Brain microvascular endothelial cell (primary cell): ENCODE data around the gene SLCO4A1.

Source experiments
- DNase-seq: peaks from one replicate; pipeline ENCODE4 v3.0.0-alpha.2; 2020
- H3K27ac ChIP-seq: fragments of 250-450 bp; sonication (Bioruptor Pico); 2 replicates; pipeline ENCODE4 v1.5.1; 2020; ENCODE audit warnings: mild to moderate bottlenecking, moderate library complexity
- H3K27me3 ChIP-seq: fragments of 250-450 bp; sonication (Bioruptor Pico); replicated peaks from 2 replicates; pipeline ENCODE4 v1.5.1; 2020; ENCODE audit warnings: mild to moderate bottlenecking
- H3K36me3 ChIP-seq: fragments of 250-450 bp; sonication (Bioruptor Pico); replicated peaks from 2 replicates; pipeline ENCODE4 v1.5.1; 2020; ENCODE audit warnings: mild to moderate bottlenecking
- H3K4me3 ChIP-seq: 2 replicates; pipeline ENCODE4 v1.5.1; 2011; ENCODE audit warnings: low read depth, mild to moderate bottlenecking, control low read depth, low read length, moderate library complexity
- in situ Hi-C: cut with HindIII; loops from 2 replicates; pipeline ENCODE4 v1.10.0; 2017; ENCODE audit warnings: low sequenced_read_pairs, low pct_ligation_motif_present
- TF ChIP-seq, protein P1 (sequence below): IDR thresholded peaks from 2 replicates; pipeline ENCODE4 v1.5.1; 2011; ENCODE audit warnings: low read depth, mild to moderate bottlenecking, moderate library complexity, low read length, control low read depth, inconsistent platforms; ENCODE audit errors: missing control alignments

The SLCO4A1 gene

GRCh38 chr20:62644802-62645496 lies 2.6 kb downstream of the SLCO4A1 start:
- in situ Hi-C loops: no loop called here
- Histone ChIP-seq H3K27ac (no peak overlapping the region), H3K4me3 (no peak overlapping the region), H3K27me3 (peaks cover 24% of the 10 kb centered on the region), H3K36me3 (no peaks in the 10 kb centered on the region)
- TF ChIP-seq, protein P1, sequence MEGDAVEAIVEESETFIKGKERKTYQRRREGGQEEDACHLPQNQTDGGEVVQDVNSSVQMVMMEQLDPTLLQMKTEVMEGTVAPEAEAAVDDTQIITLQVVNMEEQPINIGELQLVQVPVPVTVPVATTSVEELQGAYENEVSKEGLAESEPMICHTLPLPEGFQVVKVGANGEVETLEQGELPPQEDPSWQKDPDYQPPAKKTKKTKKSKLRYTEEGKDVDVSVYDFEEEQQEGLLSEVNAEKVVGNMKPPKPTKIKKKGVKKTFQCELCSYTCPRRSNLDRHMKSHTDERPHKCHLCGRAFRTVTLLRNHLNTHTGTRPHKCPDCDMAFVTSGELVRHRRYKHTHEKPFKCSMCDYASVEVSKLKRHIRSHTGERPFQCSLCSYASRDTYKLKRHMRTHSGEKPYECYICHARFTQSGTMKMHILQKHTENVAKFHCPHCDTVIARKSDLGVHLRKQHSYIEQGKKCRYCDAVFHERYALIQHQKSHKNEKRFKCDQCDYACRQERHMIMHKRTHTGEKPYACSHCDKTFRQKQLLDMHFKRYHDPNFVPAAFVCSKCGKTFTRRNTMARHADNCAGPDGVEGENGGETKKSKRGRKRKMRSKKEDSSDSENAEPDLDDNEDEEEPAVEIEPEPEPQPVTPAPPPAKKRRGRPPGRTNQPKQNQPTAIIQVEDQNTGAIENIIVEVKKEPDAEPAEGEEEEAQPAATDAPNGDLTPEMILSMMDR: no peak
- DNase-seq: no peak

DNA sequence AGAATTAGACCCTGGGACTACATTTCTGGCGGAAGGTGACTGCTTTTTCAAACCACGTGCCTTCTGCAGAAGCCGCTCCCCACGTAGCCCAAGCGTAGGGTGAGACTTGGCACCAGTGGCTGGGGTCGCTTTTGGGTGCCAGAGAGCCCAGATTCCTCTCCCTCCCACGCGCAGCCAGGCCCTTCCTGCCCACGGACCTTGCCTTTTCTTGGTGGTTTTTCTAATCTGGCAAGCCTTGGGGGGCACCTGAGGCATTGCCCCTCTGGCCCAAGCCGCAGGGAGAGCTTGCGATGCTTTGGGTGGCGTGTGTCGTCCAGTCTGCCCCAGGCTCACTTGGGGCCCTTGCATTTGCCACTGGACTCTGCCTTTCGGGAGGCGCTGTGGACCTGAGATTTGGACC lies 3.3 kb downstream of the SLCO4A1 start:
- no peaks in the 10 kb centered on the region for H3K36me3 ChIP-seq
- in situ Hi-C loops: no loop called here
- H3K27ac ChIP-seq: no peak overlapping the region
- H3K27me3 ChIP-seq: peaks cover 22% of the 10 kb centered on the region
- DNase-seq: no peak
- H3K4me3 ChIP-seq: no peak overlapping the region
- TF ChIP-seq, protein P1: no peak

DNA sequence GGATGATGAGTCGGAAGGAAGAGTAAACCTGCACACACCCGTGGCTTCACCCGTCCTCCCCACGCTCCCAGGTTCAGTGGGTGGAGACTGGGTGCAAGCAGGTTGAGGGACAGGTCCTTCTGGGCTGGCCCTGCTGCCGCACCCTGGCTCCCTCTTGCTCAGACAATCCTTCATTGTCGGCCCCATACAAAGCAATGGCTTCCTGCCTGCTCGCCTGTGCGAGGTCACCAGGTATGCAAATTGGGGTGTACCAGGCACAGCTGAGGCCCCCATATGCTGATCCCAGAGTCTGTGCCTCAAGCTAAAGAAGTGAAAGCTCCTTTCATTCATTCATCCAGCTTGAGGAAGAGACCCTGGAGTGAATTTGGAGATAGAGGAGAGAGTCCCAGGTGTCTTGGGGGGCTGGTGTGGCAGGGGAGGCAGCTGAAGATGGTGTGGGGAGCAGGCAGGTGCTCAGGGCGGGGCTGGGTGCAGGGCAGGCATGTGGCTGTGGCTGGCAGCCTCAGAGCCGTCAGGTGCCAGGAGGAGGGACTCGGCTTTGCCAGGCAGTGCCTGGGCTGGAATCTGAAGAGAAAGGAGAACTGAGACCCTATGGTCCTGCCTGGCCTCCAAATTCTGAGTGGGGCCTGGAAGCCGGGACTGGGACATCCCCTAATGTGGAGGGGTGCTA lies 4.7 kb downstream of the SLCO4A1 start:
- no peak for DNase-seq
- Histone ChIP-seq H3K27ac (no peak overlapping the region), H3K36me3 (no peaks in the 10 kb centered on the region), H3K27me3 (peaks cover 8% of the 10 kb centered on the region), H3K4me3 (no peak overlapping the region)
- in situ Hi-C loops: no loop called here
- TF ChIP-seq, protein P1: no peak

- no peak overlapping the region for H3K27ac ChIP-seq
- H3K4me3 ChIP-seq: no peak overlapping the region
- TF ChIP-seq, protein P1: no peak
- H3K27me3 ChIP-seq: peaks cover 6% of the 10 kb centered on the region
- DNase-seq: no peak
- in situ Hi-C loops: no loop called here
- H3K36me3 ChIP-seq: no peaks in the 10 kb centered on the region
Observed at GRCh38 chr20:62647521-62648317, 5.4 kb downstream of the SLCO4A1 start.

DNA sequence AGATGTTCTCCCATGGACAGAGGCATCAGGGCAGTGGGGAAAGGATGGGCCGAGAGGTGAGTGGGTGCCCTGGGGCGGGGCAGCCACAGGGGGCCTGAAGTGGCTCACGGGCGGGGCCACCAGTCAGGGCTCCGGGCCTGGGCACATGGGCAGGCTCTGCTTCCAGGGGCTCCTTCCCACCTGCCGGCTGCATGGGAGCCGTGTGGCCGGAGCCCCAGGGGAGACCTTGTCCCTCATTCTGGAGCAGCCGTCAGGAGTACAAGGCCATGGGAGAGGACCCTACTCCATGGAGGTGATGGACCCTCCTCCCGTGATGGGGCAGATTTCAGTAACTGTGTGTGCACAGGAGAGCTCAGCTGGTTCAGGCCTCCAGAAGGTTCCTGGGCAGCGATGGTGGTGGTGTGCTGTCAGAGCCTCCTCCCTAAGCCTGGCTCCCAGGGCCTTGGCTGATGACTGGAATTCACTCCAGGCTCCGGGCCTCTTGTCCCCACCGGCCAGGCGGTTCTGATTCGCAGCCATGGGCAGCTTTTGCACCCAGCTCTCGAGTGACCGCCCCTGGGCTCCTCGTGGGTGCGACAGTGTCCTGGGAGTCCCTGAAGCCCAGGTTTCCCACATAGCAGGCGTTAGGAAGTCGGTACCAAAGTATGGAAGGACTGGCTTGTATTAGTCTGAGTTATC lies 6.2 kb downstream of the SLCO4A1 start:
- TF ChIP-seq, protein P1: no peak
- Histone ChIP-seq H3K36me3 (no peaks in the 10 kb centered on the region), H3K27ac (no peak overlapping the region), H3K4me3 (no peak overlapping the region), H3K27me3 (peaks cover 4% of the 10 kb centered on the region)
- no peak for DNase-seq
- in situ Hi-C loops: no loop called here
